ENCODE data around the gene SETBP1.

DNA sequence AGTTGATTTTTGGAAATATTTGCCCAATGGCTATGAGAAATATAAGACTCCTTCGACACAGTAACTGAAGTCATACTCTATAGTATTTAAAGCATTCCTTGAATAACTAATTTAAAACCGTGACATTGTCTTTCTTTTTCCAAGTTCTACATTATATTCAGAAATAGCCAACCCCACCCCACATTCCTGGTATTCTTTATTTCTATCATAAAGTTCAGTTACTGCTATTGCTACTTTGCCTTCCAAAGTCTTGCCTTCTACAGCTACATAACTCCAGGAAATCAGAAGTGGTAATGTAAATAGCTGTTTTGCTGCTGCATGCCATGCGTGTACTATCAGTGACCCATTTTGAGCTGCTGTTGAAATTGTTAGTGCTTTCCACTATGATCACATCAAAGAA lies 45.1 kb upstream of the SETBP1 start:
- TF ChIP-seq EGR1 (IDR thresholded peaks at IDR 0.05; ENCODE audit: borderline replicate concordance, low read depth, low read length) (no peak), KDM1A (IDR thresholded peaks at IDR 0.05; ENCODE audit: borderline replicate concordance, low read length) (no peak)

Measured in H1 (cell line).